ENCODE results near the gene KLK1. TPM values are rescaled to one million over a fixed set of nuclear protein-coding genes. Genes with fewer than 3 reads are reported as not detected.

The KLK1 gene
- total RNA-seq, 1 donor from 2014 or later: not detected

- no peak for DNase-seq (ENCODE audit: low spot score)
- Mint-ChIP-seq H3K36me3 (ENCODE audit: low read depth) (peaks cover 8% of the 10 kb centered on the region), H3K27ac (ENCODE audit: unreplicated experiment) (peak overlapping the region; percentile 27), H3K9me3 (ENCODE audit: low read depth) (no peaks in the 10 kb centered on the region), H3K27me3 (ENCODE audit: low read depth) (no peaks in the 10 kb centered on the region), H3K4me3 (ENCODE audit: unreplicated experiment) (no peak overlapping the region), H3K4me1 (ENCODE audit: low read depth) (no peaks in the 10 kb centered on the region)
- no peak for TF ChIP-seq CTCF (IDR thresholded peaks at IDR 0.05)
These were observed 29.3 kb downstream of the KLK1 start for GRCh38 chr19:50794074-50794875.

GRCh38 chr19:50793558-50794065 lies 30.0 kb downstream of the KLK1 start:
- no peak overlapping the region for H3K27ac Mint-ChIP-seq (ENCODE audit: unreplicated experiment)
- H3K9me3 Mint-ChIP-seq (ENCODE audit: low read depth): no peaks in the 10 kb centered on the region
- TF ChIP-seq CTCF (IDR thresholded peaks at IDR 0.05): no peak
- DNase-seq (ENCODE audit: low spot score): no peak
- H3K4me1 Mint-ChIP-seq (ENCODE audit: low read depth): no peaks in the 10 kb centered on the region
- H3K36me3 Mint-ChIP-seq (ENCODE audit: low read depth): peaks cover 8% of the 10 kb centered on the region
- H3K27me3 Mint-ChIP-seq (ENCODE audit: low read depth): no peaks in the 10 kb centered on the region
- H3K4me3 Mint-ChIP-seq (ENCODE audit: unreplicated experiment): no peak overlapping the region

- TF ChIP-seq CTCF (IDR thresholded peaks at IDR 0.05): no peak
- Mint-ChIP-seq H3K9me3 (ENCODE audit: low read depth) (no peaks in the 10 kb centered on the region), H3K27ac (ENCODE audit: unreplicated experiment) (no peak overlapping the region), H3K4me3 (ENCODE audit: unreplicated experiment) (no peak overlapping the region), H3K27me3 (ENCODE audit: low read depth) (no peaks in the 10 kb centered on the region), H3K36me3 (ENCODE audit: low read depth) (peaks cover 2% of the 10 kb centered on the region), H3K4me1 (ENCODE audit: low read depth) (no peaks in the 10 kb centered on the region)
- DNase-seq (ENCODE audit: low spot score): no peak
These were observed 31.0 kb downstream of the KLK1 start for GRCh38 chr19:50792272-50793250.

GRCh38 chr19:50791594-50792271 lies 31.9 kb downstream of the KLK1 start:
- no peak for TF ChIP-seq CTCF (IDR thresholded peaks at IDR 0.05)
- no peak for DNase-seq (ENCODE audit: low spot score)
- H3K9me3 Mint-ChIP-seq (ENCODE audit: low read depth): no peaks in the 10 kb centered on the region
- no peak overlapping the region for H3K4me3 Mint-ChIP-seq (ENCODE audit: unreplicated experiment)
- H3K27me3 Mint-ChIP-seq (ENCODE audit: low read depth): no peaks in the 10 kb centered on the region
- H3K27ac Mint-ChIP-seq (ENCODE audit: unreplicated experiment): peak overlapping the region; percentile 41
- no peaks in the 10 kb centered on the region for H3K4me1 Mint-ChIP-seq (ENCODE audit: low read depth)
- no peaks in the 10 kb centered on the region for H3K36me3 Mint-ChIP-seq (ENCODE audit: low read depth)
